Jurkat, Clone E6-1 (cell line): ENCODE results near the gene ANKRD53. TPM values are rescaled to one million over a fixed set of nuclear protein-coding genes. Genes with fewer than 3 reads are reported as not detected.

Experiments
- DNase-seq: peaks from one replicate; pipeline ENCODE4 v3.0.0-alpha.2; 2011; ENCODE audit warnings: low read depth, low spot score
- H3K4me3 ChIP-seq: 2 replicates; pipeline ENCODE4 v1.5.1; 2011; ENCODE audit warnings: mild to moderate bottlenecking, low read length, control low read depth, moderate library complexity
- polyA plus RNA-seq: library from polyadenylated mRNA; unstranded; fragments of >200 nt; gene quantifications from one replicate; pipeline ENCODE4 v1.2.1, GENCODE V29; 2012; ENCODE audit warnings: missing spikeins; ENCODE audit not compliant: insufficient read length, insufficient read depth

Gene ANKRD53
- not detected for polyA plus RNA-seq

- H3K4me3 ChIP-seq: no peak within 1 kb of the TSS
- DNase-seq: no peak
These were observed at the start of gene ANKRD53 for GRCh38 chr2:70978341-70979179. TSS of gene ANKRD53 (plus strand) at chr2:70978630. CDS start at chr2:70978646, 16 bp downstream.

- no peak overlapping the region for H3K4me3 ChIP-seq
- no peak for DNase-seq
These were observed 47.8 kb upstream of the ANKRD53 start for GRCh38 chr2:70930371-70931329.

GRCh38 chr2:70931376-70932000 is 46.9 kb upstream of the ANKRD53 start:
- DNase-seq: no peak
- no peak overlapping the region for H3K4me3 ChIP-seq

- DNase-seq: no peak
- H3K4me3 ChIP-seq: no peak overlapping the region
These were observed 45.7 kb upstream of the ANKRD53 start for GRCh38 chr2:70932631-70933230.

GRCh38 chr2:70934981-70935380 is 43.4 kb upstream of the ANKRD53 start:
- no peak overlapping the region for H3K4me3 ChIP-seq
- no peak for DNase-seq

GRCh38 chr2:70935468-70936164 is 42.8 kb upstream of the ANKRD53 start, which contains the start of gene ATP6V1B1:
TSS of gene ATP6V1B1 (plus strand) at chr2:70935900. CDS start at chr2:70935955, 55 bp downstream.
- H3K4me3 ChIP-seq: no peak within 1 kb of the TSS
- no peak for DNase-seq

- no peak for DNase-seq
- H3K4me3 ChIP-seq: no peak overlapping the region
These were observed 42.1 kb upstream of the ANKRD53 start for GRCh38 chr2:70936165-70936978.

GRCh38 chr2:70936979-70937811 is 41.2 kb upstream of the ANKRD53 start:
- DNase-seq: no peak
- H3K4me3 ChIP-seq: no peak overlapping the region

- no peak for DNase-seq
- no peak overlapping the region for H3K4me3 ChIP-seq
These were observed 40.4 kb upstream of the ANKRD53 start for GRCh38 chr2:70937866-70938585.

GRCh38 chr2:70938586-70938950 is 39.9 kb upstream of the ANKRD53 start:
- H3K4me3 ChIP-seq: no peak overlapping the region
- no peak for DNase-seq

- no peak for DNase-seq
- H3K4me3 ChIP-seq: no peak overlapping the region
These were observed 39.2 kb upstream of the ANKRD53 start for GRCh38 chr2:70939001-70939838.

GRCh38 chr2:70939839-70940580 is 38.4 kb upstream of the ANKRD53 start:
- no peak for DNase-seq

GRCh38 chr2:70941186-70941585 is 37.2 kb upstream of the ANKRD53 start:
- DNase-seq: no peak
- no peak overlapping the region for H3K4me3 ChIP-seq

More at GRCh38 chr2:70939839-70940580, 38.4 kb upstream of the ANKRD53 start:
- no peak overlapping the region for H3K4me3 ChIP-seq

- no peak overlapping the region for H3K4me3 ChIP-seq
- no peak for DNase-seq
These were observed 36.7 kb upstream of the ANKRD53 start for GRCh38 chr2:70941701-70942100.
